WTC11 (cell line): ENCODE results near the gene PRKN. TPM values are rescaled to one million over a fixed set of nuclear protein-coding genes. Genes with fewer than 3 reads are reported as not detected.

Source experiments
- ATAC-seq: fragments of 200-7000 bp; cut with Tn5 transposase; 2 replicates; pipeline ENCODE4 v1.10.0; 2021; ENCODE audit warnings: mild to moderate bottlenecking, moderate library complexity
- CTCF ChIA-PET: fragments of 300-600 bp; sonication (Branson Sonifier 250); formaldehyde crosslinking; loops from one replicate; lab custom pipeline; 2021; ENCODE audit warnings: antibody characterized with exemption; lab: Charles Lee
- POLR2A ChIA-PET: fragments of 350-600 bp; sonication (Branson Sonifier 250); formaldehyde crosslinking; loops from one replicate; lab custom pipeline; 2021; ENCODE audit warnings: antibody characterized with exemption; lab: Charles Lee
- DNase-seq: peaks from one replicate; pipeline ENCODE4 v3.0.0; 2021; ENCODE audit warnings: low spot score
- H3K27ac Mint-ChIP-seq: 2 replicates; pipeline ENCODE4 v1.8.0; 2021; ENCODE audit warnings: mixed read lengths
- H3K27me3 Mint-ChIP-seq: 2 replicates; pipeline ENCODE4 v1.8.0; 2021; ENCODE audit warnings: low read depth, mild to moderate bottlenecking, moderate library complexity, mixed read lengths
- H3K36me3 Mint-ChIP-seq: 2 replicates; pipeline ENCODE4 v1.8.0; 2021; ENCODE audit warnings: mixed read lengths
- H3K4me1 Mint-ChIP-seq: 2 replicates; pipeline ENCODE4 v1.8.0; 2022; ENCODE audit warnings: mixed read lengths
- H3K4me3 Mint-ChIP-seq: 2 replicates; pipeline ENCODE4 v1.8.0; 2021; ENCODE audit warnings: mild to moderate bottlenecking, moderate library complexity, mixed read lengths
- H3K9me3 Mint-ChIP-seq: 2 replicates; pipeline ENCODE4 v1.8.0; 2021; ENCODE audit warnings: mixed read lengths
- ATF1 ChIP-seq: sonication (generic); formaldehyde crosslinking; IDR thresholded peaks from 2 replicates; pipeline ENCODE4 v1.8.1; 2023; ENCODE audit warnings: mild to moderate bottlenecking, moderate library complexity, missing genetic modification reagents
- ELF4 ChIP-seq: sonication (generic); formaldehyde crosslinking; IDR thresholded peaks from 2 replicates; pipeline ENCODE4 v1.8.1; 2022; ENCODE audit warnings: low read depth, mild to moderate bottlenecking, moderate library complexity, missing genetic modification reagents
- FOXK1 ChIP-seq: sonication (generic); formaldehyde crosslinking; IDR thresholded peaks from 2 replicates; pipeline ENCODE4 v1.8.0; 2022; ENCODE audit warnings: mild to moderate bottlenecking, moderate library complexity, missing genetic modification reagents
- JAZF1 ChIP-seq: fragments of 250-450 bp; sonication (Bioruptor Pico); IDR thresholded peaks from 2 replicates; pipeline ENCODE4 v1.9.0; 2021; ENCODE audit warnings: moderate library complexity, mild to moderate bottlenecking, inconsistent platforms
- KAT7 ChIP-seq: sonication (generic); formaldehyde crosslinking; IDR thresholded peaks from 2 replicates; pipeline ENCODE4 v1.8.1; 2023; ENCODE audit warnings: missing genetic modification reagents, mild to moderate bottlenecking, borderline replicate concordance
- NFYB ChIP-seq: sonication (generic); formaldehyde crosslinking; conservative IDR thresholded peaks from 2 replicates; pipeline ENCODE4 v1.8.0; 2022; ENCODE audit warnings: low read depth, missing genetic modification reagents
- OVOL2 ChIP-seq: fragments of 250-450 bp; sonication (Bioruptor Pico); IDR thresholded peaks from 2 replicates; pipeline ENCODE4 v1.9.0; 2021; ENCODE audit warnings: mild to moderate bottlenecking, borderline replicate concordance
- PRRX2 ChIP-seq: fragments of 250-450 bp; sonication (Bioruptor Pico); IDR thresholded peaks from 2 replicates; pipeline ENCODE4 v1.8.0; 2021; ENCODE audit warnings: mild to moderate bottlenecking
- SMAD3 ChIP-seq: sonication (generic); formaldehyde crosslinking; IDR thresholded peaks from 2 replicates; pipeline ENCODE4 v1.8.0; 2022; ENCODE audit warnings: missing genetic modification reagents, mild to moderate bottlenecking, borderline replicate concordance
- SP1 ChIP-seq: sonication (generic); formaldehyde crosslinking; conservative IDR thresholded peaks from 2 replicates; pipeline ENCODE4 v1.8.1; 2022; ENCODE audit warnings: missing genetic modification reagents
- TCF7 ChIP-seq: sonication (generic); formaldehyde crosslinking; IDR thresholded peaks from 2 replicates; pipeline ENCODE4 v1.8.0; 2022; ENCODE audit warnings: mild to moderate bottlenecking, low read depth, missing genetic modification reagents, moderate library complexity
- ZNF396 ChIP-seq: fragments of 250-450 bp; sonication (Bioruptor Pico); IDR thresholded peaks from 2 replicates; pipeline ENCODE4 v1.8.0; 2021; ENCODE audit warnings: mild to moderate bottlenecking, moderate library complexity, borderline replicate concordance
- total RNA-seq: library from RNA; stranded (reverse); gene quantifications from 3 replicates; pipeline ENCODE4 v1.2.3, GENCODE V29; 2021
- TF ChIP-seq, protein P1 (sequence below): fragments of 250-450 bp; sonication (Bioruptor Pico); IDR thresholded peaks from 2 replicates; pipeline ENCODE4 v2.1.2; 2022; ENCODE audit warnings: mild to moderate bottlenecking, moderate library complexity
- TF ChIP-seq, protein P2 (sequence below): sonication (generic); formaldehyde crosslinking; IDR thresholded peaks from 2 replicates; pipeline ENCODE4 v1.8.1; 2023; ENCODE audit warnings: mild to moderate bottlenecking, missing genetic modification reagents
- TF ChIP-seq, protein P3 (sequence below): fragments of 250-450 bp; sonication (Bioruptor Pico); IDR thresholded peaks from 2 replicates; pipeline ENCODE4 v1.9.0; 2021; ENCODE audit warnings: mild to moderate bottlenecking
- TF ChIP-seq, protein P4 (sequence below): sonication (generic); formaldehyde crosslinking; IDR thresholded peaks from 2 replicates; pipeline ENCODE4 v1.8.1; 2023; ENCODE audit warnings: mild to moderate bottlenecking, missing genetic modification reagents, borderline replicate concordance
- TF ChIP-seq, protein P5 (sequence below): sonication (generic); formaldehyde crosslinking; IDR thresholded peaks from 2 replicates; pipeline ENCODE4 v1.8.1; 2023; ENCODE audit warnings: mild to moderate bottlenecking, missing genetic modification reagents, moderate library complexity
- TF ChIP-seq, protein P6 (sequence below): fragments of 250-450 bp; sonication (Bioruptor Pico); IDR thresholded peaks from 2 replicates; pipeline ENCODE4 v1.8.0; 2021; ENCODE audit warnings: mild to moderate bottlenecking
- TF ChIP-seq, protein P7 (sequence below): fragments of 200-600 bp; IDR thresholded peaks from 2 replicates; pipeline ENCODE4 v1.8.0; 2022; ENCODE audit warnings: antibody characterized with exemption
- TF ChIP-seq, protein P8 (sequence below): sonication (generic); formaldehyde crosslinking; IDR thresholded peaks from 2 replicates; pipeline ENCODE4 v1.8.0; 2023; ENCODE audit warnings: missing genetic modification reagents

Gene PRKN
- total RNA-seq, 1 experiment from 2014 or later = 0.59 TPM

DNA sequence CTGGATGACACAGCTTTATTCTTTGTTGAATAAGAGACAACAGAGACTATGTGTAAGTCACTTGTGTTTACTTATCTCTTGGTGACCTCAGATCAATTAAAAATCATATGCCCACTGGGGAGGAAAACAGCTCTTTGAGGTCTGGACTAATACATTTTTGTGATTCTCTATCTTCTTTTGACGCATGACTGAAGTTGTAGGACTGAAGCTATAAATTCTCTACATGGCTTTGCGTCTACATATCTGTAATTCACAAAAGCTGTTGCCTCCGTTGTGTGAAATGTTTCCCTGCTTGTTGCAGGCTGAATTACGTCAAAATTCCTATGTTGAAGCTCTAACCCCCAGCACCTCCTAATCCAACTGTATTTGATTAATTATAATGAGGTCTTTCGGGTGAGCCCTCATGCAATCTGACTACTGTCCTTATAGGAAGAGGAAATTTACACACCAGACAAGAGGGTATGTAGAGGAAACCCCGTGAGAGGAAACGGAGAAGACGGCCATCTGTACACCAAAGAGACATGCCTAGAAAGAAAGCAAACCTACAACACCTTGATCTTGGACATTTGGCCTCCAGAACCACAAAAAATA lies 481.6 kb downstream of the PRKN start:
- no peak overlapping the region for H3K27ac Mint-ChIP-seq
- ATAC-seq = no peak

DNA sequence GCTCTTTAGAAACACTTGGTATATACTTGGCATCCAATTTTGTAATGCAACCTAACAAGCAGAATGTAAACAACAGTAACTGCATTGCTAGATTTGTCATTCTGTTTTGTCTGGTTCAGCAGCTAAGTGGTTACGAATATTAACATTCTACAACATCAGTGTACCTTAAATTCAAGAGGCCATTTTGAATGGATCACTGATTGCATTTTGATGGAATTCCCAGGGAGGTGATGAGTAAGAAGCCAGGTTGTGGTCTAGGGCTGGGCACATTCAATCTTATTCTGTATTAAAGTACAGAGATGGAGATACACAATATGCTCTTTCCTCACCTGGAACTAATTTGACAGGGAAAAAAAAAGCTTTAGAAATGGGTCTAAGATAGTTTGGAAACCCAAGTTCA lies 483.5 kb downstream of the PRKN start:
- ChIA-PET POLR2A (no interaction called here), CTCF (interaction anchor here (1.8 kb wide), 1 partner anchor 14 kb away, joined by 3 read pairs; no protein-coding TSS in a partner anchor)
- Mint-ChIP-seq H3K4me1 (no peaks in the 10 kb centered on the region), H3K9me3 (no peaks in the 10 kb centered on the region), H3K27ac (no peak overlapping the region), H3K36me3 (no peaks in the 10 kb centered on the region), H3K4me3 (no peak overlapping the region), H3K27me3 (no peaks in the 10 kb centered on the region)
- DNase-seq (no peak), ATAC-seq (no peak)
- TF ChIP-seq NFYB (CRISPR knock-in tag) (no peak), ELF4 (no peak), JAZF1 (CRISPR knock-in tag) (no peak), ZNF396 (no peak), SP1 (CRISPR knock-in tag) (no peak), FOXK1 (CRISPR knock-in tag) (no peak)
- TF ChIP-seq, protein P1, sequence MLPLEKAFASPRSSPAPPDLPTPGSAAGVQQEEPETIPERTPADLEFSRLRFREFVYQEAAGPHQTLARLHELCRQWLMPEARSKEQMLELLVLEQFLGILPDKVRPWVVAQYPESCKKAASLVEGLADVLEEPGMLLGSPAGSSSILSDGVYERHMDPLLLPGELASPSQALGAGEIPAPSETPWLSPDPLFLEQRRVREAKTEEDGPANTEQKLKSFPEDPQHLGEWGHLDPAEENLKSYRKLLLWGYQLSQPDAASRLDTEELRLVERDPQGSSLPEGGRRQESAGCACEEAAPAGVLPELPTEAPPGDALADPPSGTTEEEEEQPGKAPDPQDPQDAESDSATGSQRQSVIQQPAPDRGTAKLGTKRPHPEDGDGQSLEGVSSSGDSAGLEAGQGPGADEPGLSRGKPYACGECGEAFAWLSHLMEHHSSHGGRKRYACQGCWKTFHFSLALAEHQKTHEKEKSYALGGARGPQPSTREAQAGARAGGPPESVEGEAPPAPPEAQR = no peak
- TF ChIP-seq, protein P2, sequence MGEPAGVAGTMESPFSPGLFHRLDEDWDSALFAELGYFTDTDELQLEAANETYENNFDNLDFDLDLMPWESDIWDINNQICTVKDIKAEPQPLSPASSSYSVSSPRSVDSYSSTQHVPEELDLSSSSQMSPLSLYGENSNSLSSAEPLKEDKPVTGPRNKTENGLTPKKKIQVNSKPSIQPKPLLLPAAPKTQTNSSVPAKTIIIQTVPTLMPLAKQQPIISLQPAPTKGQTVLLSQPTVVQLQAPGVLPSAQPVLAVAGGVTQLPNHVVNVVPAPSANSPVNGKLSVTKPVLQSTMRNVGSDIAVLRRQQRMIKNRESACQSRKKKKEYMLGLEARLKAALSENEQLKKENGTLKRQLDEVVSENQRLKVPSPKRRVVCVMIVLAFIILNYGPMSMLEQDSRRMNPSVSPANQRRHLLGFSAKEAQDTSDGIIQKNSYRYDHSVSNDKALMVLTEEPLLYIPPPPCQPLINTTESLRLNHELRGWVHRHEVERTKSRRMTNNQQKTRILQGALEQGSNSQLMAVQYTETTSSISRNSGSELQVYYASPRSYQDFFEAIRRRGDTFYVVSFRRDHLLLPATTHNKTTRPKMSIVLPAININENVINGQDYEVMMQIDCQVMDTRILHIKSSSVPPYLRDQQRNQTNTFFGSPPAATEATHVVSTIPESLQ = no peak
- TF ChIP-seq, protein P3, sequence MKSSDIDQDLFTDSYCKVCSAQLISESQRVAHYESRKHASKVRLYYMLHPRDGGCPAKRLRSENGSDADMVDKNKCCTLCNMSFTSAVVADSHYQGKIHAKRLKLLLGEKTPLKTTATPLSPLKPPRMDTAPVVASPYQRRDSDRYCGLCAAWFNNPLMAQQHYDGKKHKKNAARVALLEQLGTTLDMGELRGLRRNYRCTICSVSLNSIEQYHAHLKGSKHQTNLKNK (CRISPR knock-in tag) = no peak

More for the DNA sequence above, 481.6 kb downstream of the PRKN start:
- POLR2A ChIA-PET = no interaction called here
- H3K4me3 Mint-ChIP-seq = no peak overlapping the region
- TF ChIP-seq, protein P4, sequence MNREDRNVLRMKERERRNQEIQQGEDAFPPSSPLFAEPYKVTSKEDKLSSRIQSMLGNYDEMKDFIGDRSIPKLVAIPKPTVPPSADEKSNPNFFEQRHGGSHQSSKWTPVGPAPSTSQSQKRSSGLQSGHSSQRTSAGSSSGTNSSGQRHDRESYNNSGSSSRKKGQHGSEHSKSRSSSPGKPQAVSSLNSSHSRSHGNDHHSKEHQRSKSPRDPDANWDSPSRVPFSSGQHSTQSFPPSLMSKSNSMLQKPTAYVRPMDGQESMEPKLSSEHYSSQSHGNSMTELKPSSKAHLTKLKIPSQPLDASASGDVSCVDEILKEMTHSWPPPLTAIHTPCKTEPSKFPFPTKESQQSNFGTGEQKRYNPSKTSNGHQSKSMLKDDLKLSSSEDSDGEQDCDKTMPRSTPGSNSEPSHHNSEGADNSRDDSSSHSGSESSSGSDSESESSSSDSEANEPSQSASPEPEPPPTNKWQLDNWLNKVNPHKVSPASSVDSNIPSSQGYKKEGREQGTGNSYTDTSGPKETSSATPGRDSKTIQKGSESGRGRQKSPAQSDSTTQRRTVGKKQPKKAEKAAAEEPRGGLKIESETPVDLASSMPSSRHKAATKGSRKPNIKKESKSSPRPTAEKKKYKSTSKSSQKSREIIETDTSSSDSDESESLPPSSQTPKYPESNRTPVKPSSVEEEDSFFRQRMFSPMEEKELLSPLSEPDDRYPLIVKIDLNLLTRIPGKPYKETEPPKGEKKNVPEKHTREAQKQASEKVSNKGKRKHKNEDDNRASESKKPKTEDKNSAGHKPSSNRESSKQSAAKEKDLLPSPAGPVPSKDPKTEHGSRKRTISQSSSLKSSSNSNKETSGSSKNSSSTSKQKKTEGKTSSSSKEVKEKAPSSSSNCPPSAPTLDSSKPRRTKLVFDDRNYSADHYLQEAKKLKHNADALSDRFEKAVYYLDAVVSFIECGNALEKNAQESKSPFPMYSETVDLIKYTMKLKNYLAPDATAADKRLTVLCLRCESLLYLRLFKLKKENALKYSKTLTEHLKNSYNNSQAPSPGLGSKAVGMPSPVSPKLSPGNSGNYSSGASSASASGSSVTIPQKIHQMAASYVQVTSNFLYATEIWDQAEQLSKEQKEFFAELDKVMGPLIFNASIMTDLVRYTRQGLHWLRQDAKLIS (CRISPR knock-in tag) = no peak
- TF ChIP-seq, protein P5, sequence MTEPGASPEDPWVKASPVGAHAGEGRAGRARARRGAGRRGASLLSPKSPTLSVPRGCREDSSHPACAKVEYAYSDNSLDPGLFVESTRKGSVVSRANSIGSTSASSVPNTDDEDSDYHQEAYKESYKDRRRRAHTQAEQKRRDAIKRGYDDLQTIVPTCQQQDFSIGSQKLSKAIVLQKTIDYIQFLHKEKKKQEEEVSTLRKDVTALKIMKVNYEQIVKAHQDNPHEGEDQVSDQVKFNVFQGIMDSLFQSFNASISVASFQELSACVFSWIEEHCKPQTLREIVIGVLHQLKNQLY (CRISPR knock-in tag) = no peak
- no peak for TF ChIP-seq SMAD3 (CRISPR knock-in tag)
- no peak for TF ChIP-seq TCF7
- TF ChIP-seq, protein P6, sequence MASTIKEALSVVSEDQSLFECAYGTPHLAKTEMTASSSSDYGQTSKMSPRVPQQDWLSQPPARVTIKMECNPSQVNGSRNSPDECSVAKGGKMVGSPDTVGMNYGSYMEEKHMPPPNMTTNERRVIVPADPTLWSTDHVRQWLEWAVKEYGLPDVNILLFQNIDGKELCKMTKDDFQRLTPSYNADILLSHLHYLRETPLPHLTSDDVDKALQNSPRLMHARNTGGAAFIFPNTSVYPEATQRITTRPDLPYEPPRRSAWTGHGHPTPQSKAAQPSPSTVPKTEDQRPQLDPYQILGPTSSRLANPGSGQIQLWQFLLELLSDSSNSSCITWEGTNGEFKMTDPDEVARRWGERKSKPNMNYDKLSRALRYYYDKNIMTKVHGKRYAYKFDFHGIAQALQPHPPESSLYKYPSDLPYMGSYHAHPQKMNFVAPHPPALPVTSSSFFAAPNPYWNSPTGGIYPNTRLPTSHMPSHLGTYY (CRISPR knock-in tag) = no peak
- TF ChIP-seq ATF1 (CRISPR knock-in tag) = no peak
- no peak for TF ChIP-seq KAT7
- TF ChIP-seq ELF4 = no peak
- no peak for TF ChIP-seq PRRX2 (CRISPR knock-in tag)
- no peak for TF ChIP-seq OVOL2 (CRISPR knock-in tag)
- TF ChIP-seq, protein P7, sequence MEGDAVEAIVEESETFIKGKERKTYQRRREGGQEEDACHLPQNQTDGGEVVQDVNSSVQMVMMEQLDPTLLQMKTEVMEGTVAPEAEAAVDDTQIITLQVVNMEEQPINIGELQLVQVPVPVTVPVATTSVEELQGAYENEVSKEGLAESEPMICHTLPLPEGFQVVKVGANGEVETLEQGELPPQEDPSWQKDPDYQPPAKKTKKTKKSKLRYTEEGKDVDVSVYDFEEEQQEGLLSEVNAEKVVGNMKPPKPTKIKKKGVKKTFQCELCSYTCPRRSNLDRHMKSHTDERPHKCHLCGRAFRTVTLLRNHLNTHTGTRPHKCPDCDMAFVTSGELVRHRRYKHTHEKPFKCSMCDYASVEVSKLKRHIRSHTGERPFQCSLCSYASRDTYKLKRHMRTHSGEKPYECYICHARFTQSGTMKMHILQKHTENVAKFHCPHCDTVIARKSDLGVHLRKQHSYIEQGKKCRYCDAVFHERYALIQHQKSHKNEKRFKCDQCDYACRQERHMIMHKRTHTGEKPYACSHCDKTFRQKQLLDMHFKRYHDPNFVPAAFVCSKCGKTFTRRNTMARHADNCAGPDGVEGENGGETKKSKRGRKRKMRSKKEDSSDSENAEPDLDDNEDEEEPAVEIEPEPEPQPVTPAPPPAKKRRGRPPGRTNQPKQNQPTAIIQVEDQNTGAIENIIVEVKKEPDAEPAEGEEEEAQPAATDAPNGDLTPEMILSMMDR = no peak
- TF ChIP-seq, protein P8, sequence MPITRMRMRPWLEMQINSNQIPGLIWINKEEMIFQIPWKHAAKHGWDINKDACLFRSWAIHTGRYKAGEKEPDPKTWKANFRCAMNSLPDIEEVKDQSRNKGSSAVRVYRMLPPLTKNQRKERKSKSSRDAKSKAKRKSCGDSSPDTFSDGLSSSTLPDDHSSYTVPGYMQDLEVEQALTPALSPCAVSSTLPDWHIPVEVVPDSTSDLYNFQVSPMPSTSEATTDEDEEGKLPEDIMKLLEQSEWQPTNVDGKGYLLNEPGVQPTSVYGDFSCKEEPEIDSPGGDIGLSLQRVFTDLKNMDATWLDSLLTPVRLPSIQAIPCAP (CRISPR knock-in tag) = no peak
- TF ChIP-seq, all 79 proteins: peak for 0
- DNase-seq = no peak
- H3K4me1 Mint-ChIP-seq = no peaks in the 10 kb centered on the region
- H3K27me3 Mint-ChIP-seq = no peaks in the 10 kb centered on the region
- no peaks in the 10 kb centered on the region for H3K36me3 Mint-ChIP-seq
- CTCF ChIA-PET = interaction anchor here (1.3 kb wide), 1 partner anchor 828 kb away, joined by 3 read pairs; no protein-coding TSS in a partner anchor
- H3K9me3 Mint-ChIP-seq = no peaks in the 10 kb centered on the region
